RWPE2 (cell line): ENCODE measurements around the gene CARD9.
"Not testable (repeated sequence)": the region's sequence is repeated elsewhere in the genome, so short reads cannot be mapped to it uniquely, and the experiment has no call there.

Experiments
- ATAC-seq: fragments of 200-7000 bp; cut with Tn5 transposase; 3 replicates; pipeline ENCODE4 v1.9.1; 2021; ENCODE audit warnings: low read depth
- DNase-seq: peaks from one replicate; pipeline ENCODE4 v3.0.0-alpha.2; 2020; ENCODE audit warnings: low spot score
- H3K27ac ChIP-seq: fragments of 450-650 bp; 2 replicates; pipeline ENCODE4 v1.5.1; 2017; ENCODE audit warnings: mild to moderate bottlenecking; ENCODE audit not compliant: poor library complexity, severe bottlenecking
- H3K27me3 ChIP-seq: fragments of 250-450 bp; sonication (Bioruptor Pico); 2 replicates; pipeline ENCODE4 v1.5.1; 2021; ENCODE audit warnings: mild to moderate bottlenecking, moderate library complexity; ENCODE audit not compliant: insufficient read depth, poor library complexity, severe bottlenecking
- H3K36me3 ChIP-seq: fragments of 250-450 bp; sonication (Bioruptor Pico); 2 replicates; pipeline ENCODE4 v1.5.1; 2020; ENCODE audit warnings: low read depth, mild to moderate bottlenecking, moderate library complexity
- H3K4me1 ChIP-seq: fragments of 250-450 bp; sonication (Bioruptor Pico); 2 replicates; pipeline ENCODE4 v1.5.1; 2021; ENCODE audit warnings: mild to moderate bottlenecking, moderate library complexity; ENCODE audit not compliant: insufficient read depth, poor library complexity, severe bottlenecking
- H3K4me3 ChIP-seq: fragments of 250-450 bp; sonication (Bioruptor Pico); 2 replicates; pipeline ENCODE4 v1.5.1; 2021; ENCODE audit warnings: mild to moderate bottlenecking, moderate library complexity; ENCODE audit not compliant: severe bottlenecking
- H3K9me3 ChIP-seq: fragments of 250-450 bp; sonication (Bioruptor Pico); 2 replicates; pipeline ENCODE4 v1.5.1; 2021; ENCODE audit warnings: mild to moderate bottlenecking, moderate library complexity; ENCODE audit not compliant: severe bottlenecking
- CTCF ChIP-seq: fragments of 450-650 bp; IDR thresholded peaks from one replicate; pipeline ENCODE4 v1.5.1; 2017; ENCODE audit warnings: mild to moderate bottlenecking, moderate library complexity; ENCODE audit not compliant: poor library complexity, severe bottlenecking

The CARD9 gene

DNA sequence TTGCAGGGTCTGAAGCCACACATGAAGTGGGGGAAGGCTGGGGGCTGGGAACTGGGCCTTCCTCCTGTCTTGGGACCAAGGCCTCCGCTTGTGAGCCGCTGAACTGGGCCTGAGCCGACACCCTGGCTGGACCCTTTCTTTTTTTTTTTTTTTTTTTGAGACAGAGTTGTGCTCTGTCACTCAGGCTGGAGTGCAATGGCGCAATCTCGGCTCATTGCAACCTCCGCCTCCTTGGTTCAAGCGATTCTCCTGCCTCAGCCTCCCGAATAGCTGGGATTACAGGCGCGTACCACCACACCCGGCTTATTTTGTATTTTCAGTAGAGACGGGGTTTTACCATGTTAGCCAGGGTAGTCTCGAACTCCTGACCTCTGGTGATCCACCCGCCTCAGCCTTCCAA, 54.2 kb downstream of the CARD9 start:
- not testable (repeated sequence) for ATAC-seq

GRCh38 chr9:136318776-136319241, 54.7 kb downstream of the CARD9 start:
- Histone ChIP-seq H3K36me3 (no peaks in the 10 kb centered on the region), H3K27ac (no peak overlapping the region), H3K9me3 (peaks cover 5% of the 10 kb centered on the region), H3K27me3 (no peaks in the 10 kb centered on the region), H3K4me1 (peaks cover 3% of the 10 kb centered on the region), H3K4me3 (no peak overlapping the region)
- TF ChIP-seq CTCF, result no peak
- no peak for ATAC-seq
- DNase-seq, result no peak

More for the DNA sequence above, 54.2 kb downstream of the CARD9 start:
- not testable (repeated sequence) for H3K4me1 ChIP-seq, H3K27ac ChIP-seq, H3K9me3 ChIP-seq, H3K36me3 ChIP-seq, H3K27me3 ChIP-seq, H3K4me3 ChIP-seq, DNase-seq

DNA sequence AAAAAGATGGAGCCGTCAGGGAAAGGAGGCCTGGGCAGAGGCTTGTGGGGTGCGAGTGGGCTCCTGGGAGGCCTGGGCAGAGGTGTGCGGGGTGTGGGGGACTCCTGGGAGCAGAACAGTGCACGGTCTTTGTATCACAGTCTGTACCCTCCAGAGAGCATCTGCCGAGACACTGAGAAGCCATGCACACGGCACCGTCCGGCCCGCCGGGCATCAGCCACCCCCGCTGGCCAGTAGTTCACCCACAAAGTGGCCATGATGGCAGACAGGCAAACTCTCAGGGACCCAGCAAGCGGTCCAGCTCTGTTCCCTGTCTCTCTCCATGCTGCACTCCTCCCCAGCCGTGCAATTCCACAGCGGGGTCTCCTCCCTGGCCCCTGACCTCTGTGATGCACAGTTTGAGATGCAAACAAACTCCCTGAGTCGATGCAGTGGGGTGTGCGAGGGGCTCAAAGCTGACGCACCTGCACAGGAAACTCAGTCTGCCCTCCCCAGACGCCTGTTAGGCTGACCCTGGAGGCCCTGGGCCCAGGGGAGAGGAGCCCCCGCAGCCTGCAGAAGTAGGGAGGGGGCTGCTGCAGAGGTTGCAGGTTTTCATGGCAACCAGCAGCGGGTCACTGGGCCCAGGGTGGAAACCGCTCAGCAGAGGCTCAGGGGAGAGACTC, 55.2 kb downstream of the CARD9 start:
- DNase-seq (no peak), ATAC-seq (no peak)
- H3K4me1 ChIP-seq, result no peaks in the 10 kb centered on the region
- H3K27ac ChIP-seq, result no peak overlapping the region
- no peaks in the 10 kb centered on the region for H3K36me3 ChIP-seq
- H3K27me3 ChIP-seq, result no peaks in the 10 kb centered on the region
- peaks cover 5% of the 10 kb centered on the region for H3K9me3 ChIP-seq
- no peak overlapping the region for H3K4me3 ChIP-seq
- no peak for TF ChIP-seq CTCF

GRCh38 chr9:136317695-136318094, 55.8 kb downstream of the CARD9 start:
- DNase-seq, result no peak
- no peak for ATAC-seq
- Histone ChIP-seq H3K27ac (no peak overlapping the region), H3K27me3 (no peaks in the 10 kb centered on the region), H3K4me1 (no peaks in the 10 kb centered on the region), H3K4me3 (no peak overlapping the region), H3K36me3 (no peaks in the 10 kb centered on the region), H3K9me3 (peaks cover 5% of the 10 kb centered on the region)
- TF ChIP-seq CTCF, result no peak

- H3K27me3 ChIP-seq, result no peaks in the 10 kb centered on the region
- no peaks in the 10 kb centered on the region for H3K36me3 ChIP-seq
- DNase-seq (no peak), ATAC-seq (no peak)
- TF ChIP-seq CTCF, result no peak
- H3K4me3 ChIP-seq, result no peak overlapping the region
- peaks cover 5% of the 10 kb centered on the region for H3K9me3 ChIP-seq
- no peaks in the 10 kb centered on the region for H3K4me1 ChIP-seq
- H3K27ac ChIP-seq, result no peak overlapping the region
Measured at GRCh38 chr9:136316896-136317676, 56.4 kb downstream of the CARD9 start.
